ENCODE results near the gene TLR1.
A peak's percentile ranks its signal among the peaks of the same experiment; 100 is the strongest.

TLR1 gene

DNA sequence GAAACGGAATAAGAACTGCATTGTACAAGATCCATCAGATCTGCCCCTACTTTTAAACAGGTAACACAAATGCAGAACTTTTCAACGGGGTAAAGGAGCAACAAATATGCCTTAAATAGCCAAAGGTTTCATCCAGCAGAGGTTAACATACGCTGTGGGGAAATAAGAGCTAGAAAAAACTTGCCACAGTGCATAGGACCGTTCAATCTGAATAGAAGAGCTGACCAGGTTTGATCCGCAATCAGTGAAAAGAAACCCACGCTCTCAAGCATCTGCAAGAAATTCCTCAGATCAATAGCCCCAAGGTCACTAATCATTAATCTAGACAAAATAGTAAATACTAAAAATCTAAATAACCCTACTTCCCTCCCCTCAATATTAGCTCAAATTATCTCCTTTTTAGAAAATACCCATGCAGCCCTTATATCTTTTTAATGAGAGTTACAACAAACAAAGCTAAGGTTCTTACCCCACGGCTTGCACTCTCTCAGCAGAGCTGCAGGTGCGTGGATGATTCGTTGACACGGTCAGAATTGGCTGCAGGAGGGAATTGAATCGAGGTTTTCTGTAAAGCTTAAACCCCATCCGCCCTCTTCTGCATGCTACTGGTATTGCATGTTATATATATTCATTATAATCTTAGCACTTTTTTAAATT lies 22.0 kb downstream of the TLR1 start, which contains the start of gene TLR10:
Gene TLR10 (minus strand): TSS at position 539 of the 657 bp plus-strand sequence. CDS start 7,400 bp downstream, outside the sequence.
- TF ChIP-seq ZNF8 (CRISPR knock-in tag; IDR thresholded peaks at IDR 0.05) (no peak), GLIS3 (CRISPR knock-in tag; IDR thresholded peaks at IDR 0.05) (no peak), ZC3H10 (CRISPR knock-in tag; IDR thresholded peaks at IDR 0.05) (no peak), ARNTL (CRISPR knock-in tag; IDR thresholded peaks at IDR 0.05; ENCODE audit: borderline replicate concordance, low read depth) (no peak), ZNF70 (CRISPR knock-in tag; IDR thresholded peaks at IDR 0.05) (no peak), ESRRG (CRISPR knock-in tag; IDR thresholded peaks at IDR 0.05) (no peak)
- peak; percentile 79 for ATAC-seq

DNA sequence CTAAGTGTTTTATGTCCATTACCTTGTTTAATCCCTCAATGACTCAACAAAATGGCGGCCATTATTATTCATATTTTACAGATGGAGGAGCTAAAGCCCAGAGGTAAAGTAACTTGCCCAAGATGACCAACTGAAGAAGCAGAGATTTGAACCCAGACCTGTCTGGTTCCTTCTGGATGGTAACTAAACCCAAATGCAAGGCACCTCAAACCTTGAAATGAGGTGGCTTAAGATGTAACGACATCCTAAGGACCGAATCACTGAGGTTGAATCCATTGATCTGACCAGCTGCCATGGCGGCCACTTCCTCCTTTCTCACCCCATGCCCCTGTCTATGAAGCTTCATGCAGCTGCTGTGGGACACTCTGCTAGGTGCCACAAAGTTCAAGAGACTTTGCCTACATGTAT lies 22.7 kb downstream of the TLR1 start:
- no peak for ATAC-seq
- TF ChIP-seq ZNF8 (CRISPR knock-in tag; IDR thresholded peaks at IDR 0.05) (no peak), ZC3H10 (CRISPR knock-in tag; IDR thresholded peaks at IDR 0.05) (no peak), ZNF565 (CRISPR knock-in tag; conservative IDR thresholded peaks at IDR 0.05; ENCODE audit: low read depth) (no peak), ISL1 (CRISPR knock-in tag; IDR thresholded peaks at IDR 0.05) (no peak), ZNF70 (CRISPR knock-in tag; IDR thresholded peaks at IDR 0.05) (no peak), ZFP3 (CRISPR knock-in tag; IDR thresholded peaks at IDR 0.05) (no peak), TCF4 (CRISPR knock-in tag; IDR thresholded peaks at IDR 0.05; ENCODE audit: borderline replicate concordance) (no peak), OSR1 (CRISPR knock-in tag; IDR thresholded peaks at IDR 0.05) (no peak), ARNTL (CRISPR knock-in tag; IDR thresholded peaks at IDR 0.05; ENCODE audit: borderline replicate concordance, low read depth) (no peak), PPARA (CRISPR knock-in tag; IDR thresholded peaks at IDR 0.05; ENCODE audit: borderline replicate concordance) (no peak)
- TF ChIP-seq, protein P1, sequence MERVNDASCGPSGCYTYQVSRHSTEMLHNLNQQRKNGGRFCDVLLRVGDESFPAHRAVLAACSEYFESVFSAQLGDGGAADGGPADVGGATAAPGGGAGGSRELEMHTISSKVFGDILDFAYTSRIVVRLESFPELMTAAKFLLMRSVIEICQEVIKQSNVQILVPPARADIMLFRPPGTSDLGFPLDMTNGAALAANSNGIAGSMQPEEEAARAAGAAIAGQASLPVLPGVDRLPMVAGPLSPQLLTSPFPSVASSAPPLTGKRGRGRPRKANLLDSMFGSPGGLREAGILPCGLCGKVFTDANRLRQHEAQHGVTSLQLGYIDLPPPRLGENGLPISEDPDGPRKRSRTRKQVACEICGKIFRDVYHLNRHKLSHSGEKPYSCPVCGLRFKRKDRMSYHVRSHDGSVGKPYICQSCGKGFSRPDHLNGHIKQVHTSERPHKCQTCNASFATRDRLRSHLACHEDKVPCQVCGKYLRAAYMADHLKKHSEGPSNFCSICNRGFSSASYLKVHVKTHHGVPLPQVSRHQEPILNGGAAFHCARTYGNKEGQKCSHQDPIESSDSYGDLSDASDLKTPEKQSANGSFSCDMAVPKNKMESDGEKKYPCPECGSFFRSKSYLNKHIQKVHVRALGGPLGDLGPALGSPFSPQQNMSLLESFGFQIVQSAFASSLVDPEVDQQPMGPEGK (CRISPR knock-in tag; IDR thresholded peaks at IDR 0.05; ENCODE audit: borderline replicate concordance): no peak
- TF ChIP-seq, protein P2, sequence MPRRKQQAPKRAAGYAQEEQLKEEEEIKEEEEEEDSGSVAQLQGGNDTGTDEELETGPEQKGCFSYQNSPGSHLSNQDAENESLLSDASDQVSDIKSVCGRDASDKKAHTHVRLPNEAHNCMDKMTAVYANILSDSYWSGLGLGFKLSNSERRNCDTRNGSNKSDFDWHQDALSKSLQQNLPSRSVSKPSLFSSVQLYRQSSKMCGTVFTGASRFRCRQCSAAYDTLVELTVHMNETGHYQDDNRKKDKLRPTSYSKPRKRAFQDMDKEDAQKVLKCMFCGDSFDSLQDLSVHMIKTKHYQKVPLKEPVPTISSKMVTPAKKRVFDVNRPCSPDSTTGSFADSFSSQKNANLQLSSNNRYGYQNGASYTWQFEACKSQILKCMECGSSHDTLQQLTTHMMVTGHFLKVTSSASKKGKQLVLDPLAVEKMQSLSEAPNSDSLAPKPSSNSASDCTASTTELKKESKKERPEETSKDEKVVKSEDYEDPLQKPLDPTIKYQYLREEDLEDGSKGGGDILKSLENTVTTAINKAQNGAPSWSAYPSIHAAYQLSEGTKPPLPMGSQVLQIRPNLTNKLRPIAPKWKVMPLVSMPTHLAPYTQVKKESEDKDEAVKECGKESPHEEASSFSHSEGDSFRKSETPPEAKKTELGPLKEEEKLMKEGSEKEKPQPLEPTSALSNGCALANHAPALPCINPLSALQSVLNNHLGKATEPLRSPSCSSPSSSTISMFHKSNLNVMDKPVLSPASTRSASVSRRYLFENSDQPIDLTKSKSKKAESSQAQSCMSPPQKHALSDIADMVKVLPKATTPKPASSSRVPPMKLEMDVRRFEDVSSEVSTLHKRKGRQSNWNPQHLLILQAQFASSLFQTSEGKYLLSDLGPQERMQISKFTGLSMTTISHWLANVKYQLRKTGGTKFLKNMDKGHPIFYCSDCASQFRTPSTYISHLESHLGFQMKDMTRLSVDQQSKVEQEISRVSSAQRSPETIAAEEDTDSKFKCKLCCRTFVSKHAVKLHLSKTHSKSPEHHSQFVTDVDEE (CRISPR knock-in tag; IDR thresholded peaks at IDR 0.05): no peak
- TF ChIP-seq, protein P3, sequence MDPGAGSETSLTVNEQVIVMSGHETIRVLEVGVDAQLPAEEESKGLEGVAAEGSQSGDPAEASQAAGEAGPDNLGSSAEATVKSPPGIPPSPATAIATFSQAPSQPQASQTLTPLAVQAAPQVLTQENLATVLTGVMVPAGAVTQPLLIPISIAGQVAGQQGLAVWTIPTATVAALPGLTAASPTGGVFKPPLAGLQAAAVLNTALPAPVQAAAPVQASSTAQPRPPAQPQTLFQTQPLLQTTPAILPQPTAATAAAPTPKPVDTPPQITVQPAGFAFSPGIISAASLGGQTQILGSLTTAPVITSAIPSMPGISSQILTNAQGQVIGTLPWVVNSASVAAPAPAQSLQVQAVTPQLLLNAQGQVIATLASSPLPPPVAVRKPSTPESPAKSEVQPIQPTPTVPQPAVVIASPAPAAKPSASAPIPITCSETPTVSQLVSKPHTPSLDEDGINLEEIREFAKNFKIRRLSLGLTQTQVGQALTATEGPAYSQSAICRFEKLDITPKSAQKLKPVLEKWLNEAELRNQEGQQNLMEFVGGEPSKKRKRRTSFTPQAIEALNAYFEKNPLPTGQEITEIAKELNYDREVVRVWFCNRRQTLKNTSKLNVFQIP (CRISPR knock-in tag; IDR thresholded peaks at IDR 0.05; ENCODE audit: borderline replicate concordance, low read depth): no peak

DNA sequence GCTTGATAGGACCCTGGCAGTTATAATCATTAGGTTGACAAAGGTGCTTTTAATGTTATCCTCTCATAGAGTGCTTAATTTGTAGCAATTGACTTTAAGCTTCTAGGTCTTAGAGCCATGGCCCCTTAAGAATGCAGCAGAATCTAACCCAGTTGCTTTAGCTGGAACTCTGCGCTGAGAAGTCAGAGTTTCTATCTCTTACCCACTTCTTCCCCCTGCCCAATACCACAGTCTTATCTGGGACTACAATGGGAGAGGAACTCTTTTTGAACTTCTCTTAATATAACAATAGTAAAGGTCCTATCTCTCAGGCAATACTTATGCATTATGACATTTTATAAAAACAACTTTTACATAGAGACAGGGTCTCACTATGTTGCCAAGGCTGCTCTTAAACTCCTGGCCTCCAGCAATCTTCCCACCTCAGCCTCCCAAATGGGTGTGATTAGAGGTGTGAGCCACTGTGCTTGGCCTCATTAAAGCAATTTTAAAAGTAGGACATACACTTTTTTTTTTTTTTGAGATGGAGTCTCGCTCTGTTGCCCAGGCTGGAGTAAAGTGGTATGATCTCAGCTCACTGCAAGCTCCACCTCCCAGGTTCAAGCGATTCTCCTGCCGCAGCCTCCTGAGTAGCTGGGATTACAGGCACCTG lies 23.6 kb downstream of the TLR1 start:
- ATAC-seq: no peak

More for the DNA sequence above, 23.6 kb downstream of the TLR1 start:
- TF ChIP-seq ARNTL (CRISPR knock-in tag; IDR thresholded peaks at IDR 0.05; ENCODE audit: borderline replicate concordance, low read depth): no peak
- TF ChIP-seq, protein P3 (CRISPR knock-in tag; IDR thresholded peaks at IDR 0.05; ENCODE audit: borderline replicate concordance, low read depth): no peak
- no peak for TF ChIP-seq BACH2 (CRISPR knock-in tag; IDR thresholded peaks at IDR 0.05; ENCODE audit: borderline replicate concordance)
- TF ChIP-seq ZFP30 (CRISPR knock-in tag; IDR thresholded peaks at IDR 0.05): no peak
- TF ChIP-seq ZFP3 (CRISPR knock-in tag; IDR thresholded peaks at IDR 0.05): no peak
- TF ChIP-seq, protein P4, sequence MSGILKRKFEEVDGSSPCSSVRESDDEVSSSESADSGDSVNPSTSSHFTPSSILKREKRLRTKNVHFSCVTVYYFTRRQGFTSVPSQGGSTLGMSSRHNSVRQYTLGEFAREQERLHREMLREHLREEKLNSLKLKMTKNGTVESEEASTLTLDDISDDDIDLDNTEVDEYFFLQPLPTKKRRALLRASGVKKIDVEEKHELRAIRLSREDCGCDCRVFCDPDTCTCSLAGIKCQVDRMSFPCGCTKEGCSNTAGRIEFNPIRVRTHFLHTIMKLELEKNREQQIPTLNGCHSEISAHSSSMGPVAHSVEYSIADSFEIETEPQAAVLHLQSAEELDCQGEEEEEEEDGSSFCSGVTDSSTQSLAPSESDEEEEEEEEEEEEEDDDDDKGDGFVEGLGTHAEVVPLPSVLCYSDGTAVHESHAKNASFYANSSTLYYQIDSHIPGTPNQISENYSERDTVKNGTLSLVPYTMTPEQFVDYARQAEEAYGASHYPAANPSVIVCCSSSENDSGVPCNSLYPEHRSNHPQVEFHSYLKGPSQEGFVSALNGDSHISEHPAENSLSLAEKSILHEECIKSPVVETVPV (CRISPR knock-in tag; IDR thresholded peaks at IDR 0.05): no peak
- no peak for TF ChIP-seq ZC3H10 (CRISPR knock-in tag; IDR thresholded peaks at IDR 0.05)
- no peak for TF ChIP-seq ZNF70 (CRISPR knock-in tag; IDR thresholded peaks at IDR 0.05)
- TF ChIP-seq ISL1 (CRISPR knock-in tag; IDR thresholded peaks at IDR 0.05): no peak
- TF ChIP-seq, protein P5, sequence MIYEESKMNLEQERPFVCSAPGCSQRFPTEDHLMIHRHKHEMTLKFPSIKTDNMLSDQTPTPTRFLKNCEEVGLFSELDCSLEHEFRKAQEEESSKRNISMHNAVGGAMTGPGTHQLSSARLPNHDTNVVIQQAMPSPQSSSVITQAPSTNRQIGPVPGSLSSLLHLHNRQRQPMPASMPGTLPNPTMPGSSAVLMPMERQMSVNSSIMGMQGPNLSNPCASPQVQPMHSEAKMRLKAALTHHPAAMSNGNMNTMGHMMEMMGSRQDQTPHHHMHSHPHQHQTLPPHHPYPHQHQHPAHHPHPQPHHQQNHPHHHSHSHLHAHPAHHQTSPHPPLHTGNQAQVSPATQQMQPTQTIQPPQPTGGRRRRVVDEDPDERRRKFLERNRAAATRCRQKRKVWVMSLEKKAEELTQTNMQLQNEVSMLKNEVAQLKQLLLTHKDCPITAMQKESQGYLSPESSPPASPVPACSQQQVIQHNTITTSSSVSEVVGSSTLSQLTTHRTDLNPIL (CRISPR knock-in tag; IDR thresholded peaks at IDR 0.05; ENCODE audit: low read depth): no peak
- no peak for TF ChIP-seq TCF4 (CRISPR knock-in tag; IDR thresholded peaks at IDR 0.05; ENCODE audit: borderline replicate concordance)
- TF ChIP-seq ZNF8 (CRISPR knock-in tag; IDR thresholded peaks at IDR 0.05): no peak
- TF ChIP-seq, protein P2 (CRISPR knock-in tag; IDR thresholded peaks at IDR 0.05): no peak
- no peak for TF ChIP-seq SNAI2 (CRISPR knock-in tag; IDR thresholded peaks at IDR 0.05)
- no peak for TF ChIP-seq CSDC2 (CRISPR knock-in tag; IDR thresholded peaks at IDR 0.05)

Measured in SK-N-SH treated with all-trans-retinoic acid at 6 μM for 48 hours (cell line).